Activated naive CD8-positive, alpha-beta T cell treated with anti-CD3 and anti-CD28 coated beads, Interleukin-2, amount 10 ng/mL, durations not matched to agents 7 days and 5 days (primary cell): ENCODE data around the gene CDC45. TPM values are rescaled to one million over a fixed set of nuclear protein-coding genes. Genes with fewer than 3 reads are reported as not detected.

Source experiments
- ATAC-seq: fragments of 150-1000 bp; cut with Tn5 transposase; one replicate; pipeline ENCODE4 v1.10.0; 2021; ENCODE audit warnings: low read depth, moderate library complexity
- POLR2A ChIA-PET: fragments of 350-600 bp; sonication (Branson Sonifier 250); formaldehyde crosslinking; loops from one replicate; lab custom pipeline; 2021; ENCODE audit warnings: antibody characterized with exemption; lab: Charles Lee
- DNase-seq: peaks from one replicate; pipeline ENCODE4 v3.0.0; 2021
- H3K27ac Mint-ChIP-seq: one replicate; pipeline ENCODE4 v1.8.0; 2022; ENCODE audit warnings: mild to moderate bottlenecking, mixed read lengths
- H3K27me3 Mint-ChIP-seq: one replicate; pipeline ENCODE4 v1.8.0; 2022; ENCODE audit warnings: mild to moderate bottlenecking, moderate library complexity, mixed read lengths
- H3K36me3 Mint-ChIP-seq: one replicate; pipeline ENCODE4 v1.8.0; 2021; ENCODE audit warnings: mild to moderate bottlenecking, mixed read lengths
- H3K4me1 Mint-ChIP-seq: one replicate; pipeline ENCODE4 v1.8.0; 2021; ENCODE audit warnings: mixed read lengths
- H3K4me3 Mint-ChIP-seq: one replicate; pipeline ENCODE4 v1.8.0; 2022; ENCODE audit warnings: mild to moderate bottlenecking, moderate library complexity, mixed read lengths
- H3K9me3 Mint-ChIP-seq: one replicate; pipeline ENCODE4 v1.8.0; 2021; ENCODE audit warnings: mixed read lengths
- total RNA-seq, 2 experiments: library from RNA; stranded (reverse); gene quantifications; one replicate each; pipeline ENCODE4 v1.2.3, GENCODE V29; 2021

Gene CDC45
- total RNA-seq, 2 experiments from 2014 or later: 54.2 to 56.1 TPM

GRCh38 chr22:19454156-19454555 is 25.6 kb upstream of the CDC45 start:
- Mint-ChIP-seq H3K27ac (no peak overlapping the region), H3K4me1 (peaks cover 6% of the 10 kb centered on the region), H3K36me3 (peaks cover 5% of the 10 kb centered on the region), H3K4me3 (no peak overlapping the region), H3K27me3 (no peaks in the 10 kb centered on the region), H3K9me3 (no peaks in the 10 kb centered on the region)
- POLR2A ChIA-PET: no interaction called here
- no peak for DNase-seq
- no peak for ATAC-seq

- H3K27ac Mint-ChIP-seq: no peak overlapping the region
- POLR2A ChIA-PET: no interaction called here
- DNase-seq (no peak), ATAC-seq (no peak)
- no peak overlapping the region for H3K4me3 Mint-ChIP-seq
- H3K27me3 Mint-ChIP-seq: no peaks in the 10 kb centered on the region
- H3K9me3 Mint-ChIP-seq: no peaks in the 10 kb centered on the region
- H3K36me3 Mint-ChIP-seq: peaks cover 5% of the 10 kb centered on the region
- peaks cover 6% of the 10 kb centered on the region for H3K4me1 Mint-ChIP-seq
Observed at GRCh38 chr22:19455033-19455432, 24.7 kb upstream of the CDC45 start.

DNA sequence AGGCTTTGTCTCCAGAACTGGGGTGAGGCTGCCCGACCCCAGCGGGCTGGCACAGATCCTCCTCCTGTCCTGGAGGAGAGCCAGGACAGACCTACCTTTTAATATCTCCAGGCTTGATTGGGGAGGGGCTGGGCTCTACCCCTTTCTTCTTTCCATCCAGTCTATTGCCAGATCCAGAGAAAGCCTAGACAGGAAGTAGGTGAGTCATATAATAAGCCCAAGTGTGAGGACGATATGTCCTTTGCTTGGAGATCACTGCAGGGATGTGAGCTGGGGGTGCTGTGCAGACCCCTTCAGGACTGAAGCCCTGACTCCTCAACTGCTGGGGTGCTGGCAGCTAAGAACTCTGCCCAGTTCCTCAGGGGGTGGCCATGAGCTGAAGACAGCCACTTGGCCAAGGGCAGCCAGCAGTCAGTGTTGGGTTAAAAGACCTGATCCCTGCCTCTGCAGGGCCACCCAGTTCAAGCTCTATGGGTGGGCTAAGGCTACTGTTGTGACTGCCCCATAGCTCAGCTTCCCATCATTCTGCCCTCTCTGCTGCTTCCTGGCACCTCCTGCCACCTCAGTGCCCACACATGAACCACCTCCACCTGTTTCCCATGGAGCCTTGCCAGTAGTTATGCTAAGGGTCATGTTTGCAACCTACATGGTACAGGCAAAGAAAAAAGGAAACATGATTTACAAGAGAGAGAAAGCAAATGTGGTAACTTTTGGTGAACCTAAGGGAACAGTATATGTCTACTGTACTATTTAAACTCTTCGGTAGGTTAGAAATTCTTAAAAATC is 23.9 kb upstream of the CDC45 start:
- peaks cover 7% of the 10 kb centered on the region for H3K36me3 Mint-ChIP-seq
- no peak for DNase-seq
- POLR2A ChIA-PET: no interaction called here
- H3K27me3 Mint-ChIP-seq: no peaks in the 10 kb centered on the region
- no peak overlapping the region for H3K4me3 Mint-ChIP-seq
- H3K9me3 Mint-ChIP-seq: no peaks in the 10 kb centered on the region
- H3K27ac Mint-ChIP-seq: no peak overlapping the region
- no peak for ATAC-seq
- H3K4me1 Mint-ChIP-seq: peaks cover 6% of the 10 kb centered on the region

GRCh38 chr22:19456541-19456940 is 23.2 kb upstream of the CDC45 start:
- H3K27ac Mint-ChIP-seq: no peak overlapping the region
- peaks cover 12% of the 10 kb centered on the region for H3K36me3 Mint-ChIP-seq
- POLR2A ChIA-PET: no interaction called here
- no peak overlapping the region for H3K4me3 Mint-ChIP-seq
- ATAC-seq: no peak
- peaks cover 6% of the 10 kb centered on the region for H3K4me1 Mint-ChIP-seq
- H3K9me3 Mint-ChIP-seq: no peaks in the 10 kb centered on the region
- DNase-seq: no peak
- H3K27me3 Mint-ChIP-seq: no peaks in the 10 kb centered on the region

- H3K27me3 Mint-ChIP-seq: no peaks in the 10 kb centered on the region
- no peaks in the 10 kb centered on the region for H3K9me3 Mint-ChIP-seq
- H3K4me1 Mint-ChIP-seq: peaks cover 4% of the 10 kb centered on the region
- ATAC-seq (no peak), DNase-seq (no peak)
- H3K27ac Mint-ChIP-seq: no peak overlapping the region
- POLR2A ChIA-PET: interaction anchor here (0.6 kb wide), 1 partner anchor 30 kb away, joined by 3 read pairs; no protein-coding TSS in a partner anchor
- peaks cover 15% of the 10 kb centered on the region for H3K36me3 Mint-ChIP-seq
- no peak overlapping the region for H3K4me3 Mint-ChIP-seq
Observed at GRCh38 chr22:19457828-19458428, 21.8 kb upstream of the CDC45 start.

- DNase-seq (no peak), ATAC-seq (no peak)
- H3K9me3 Mint-ChIP-seq: no peaks in the 10 kb centered on the region
- no peaks in the 10 kb centered on the region for H3K27me3 Mint-ChIP-seq
- peaks cover 4% of the 10 kb centered on the region for H3K4me1 Mint-ChIP-seq
- no peak overlapping the region for H3K27ac Mint-ChIP-seq
- peaks cover 17% of the 10 kb centered on the region for H3K36me3 Mint-ChIP-seq
- H3K4me3 Mint-ChIP-seq: no peak overlapping the region
- POLR2A ChIA-PET: no interaction called here
Observed at GRCh38 chr22:19460036-19460435, 19.7 kb upstream of the CDC45 start.

DNA sequence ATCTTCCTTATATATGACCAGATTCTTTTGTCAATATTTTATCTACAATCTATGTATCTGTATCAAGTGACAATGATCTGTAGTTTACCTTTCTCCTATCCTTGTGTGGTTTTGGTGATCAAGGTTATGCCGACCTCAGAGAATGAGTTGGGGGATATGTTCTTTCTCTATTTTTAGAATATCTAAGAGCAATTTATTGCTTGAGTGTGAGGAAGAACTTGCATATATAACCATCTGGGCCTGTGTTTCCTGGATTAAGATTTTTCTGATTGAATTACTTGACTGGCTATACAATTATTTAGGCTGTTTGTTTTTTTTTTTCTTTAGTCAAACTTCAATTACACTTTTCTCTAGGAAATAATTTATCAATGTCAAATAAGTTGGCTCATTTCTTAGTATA is 18.2 kb upstream of the CDC45 start:
- Mint-ChIP-seq H3K36me3 (peaks cover 16% of the 10 kb centered on the region), H3K27me3 (no peaks in the 10 kb centered on the region), H3K9me3 (no peaks in the 10 kb centered on the region), H3K4me3 (no peak overlapping the region), H3K4me1 (peaks cover 5% of the 10 kb centered on the region), H3K27ac (no peak overlapping the region)
- DNase-seq: no peak
- ATAC-seq: no peak
- POLR2A ChIA-PET: no interaction called here

- Mint-ChIP-seq H3K27ac (no peak overlapping the region), H3K27me3 (no peaks in the 10 kb centered on the region), H3K9me3 (no peaks in the 10 kb centered on the region), H3K4me1 (peaks cover 5% of the 10 kb centered on the region), H3K36me3 (peaks cover 16% of the 10 kb centered on the region), H3K4me3 (no peak overlapping the region)
- DNase-seq: no peak
- no peak for ATAC-seq
- POLR2A ChIA-PET: no interaction called here
Observed at GRCh38 chr22:19463008-19463407, 16.7 kb upstream of the CDC45 start.

- no peaks in the 10 kb centered on the region for H3K9me3 Mint-ChIP-seq
Observed at GRCh38 chr22:19463491-19464469, 15.9 kb upstream of the CDC45 start.

DNA sequence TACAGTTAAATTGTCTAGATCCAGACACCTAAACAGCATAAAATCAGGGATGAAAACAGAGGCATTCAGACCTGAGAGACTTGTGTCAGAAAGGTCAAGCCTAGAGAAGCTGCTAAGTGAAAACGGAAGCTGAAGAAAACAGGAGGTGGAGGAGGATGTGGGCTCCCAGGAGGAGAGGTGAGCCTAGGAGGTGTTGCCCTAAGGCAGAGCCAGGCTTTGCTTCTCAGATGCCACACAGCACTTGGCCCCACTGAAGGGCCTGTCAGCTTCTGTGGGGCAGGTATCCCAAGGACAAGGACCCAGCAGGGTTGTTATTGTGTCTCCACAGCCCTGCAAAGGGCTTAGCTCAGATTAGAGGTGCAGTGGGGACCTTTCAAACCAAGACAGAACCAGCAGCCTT is 15.2 kb upstream of the CDC45 start:
- H3K27me3 Mint-ChIP-seq: no peaks in the 10 kb centered on the region
- no peak overlapping the region for H3K4me3 Mint-ChIP-seq
- POLR2A ChIA-PET: interaction anchor here (0.8 kb wide), 1 partner anchor 30 kb away, joined by 3 read pairs; no protein-coding TSS in a partner anchor
- H3K4me1 Mint-ChIP-seq: peaks cover 5% of the 10 kb centered on the region
- peak; percentile 33 for ATAC-seq
- no peak overlapping the region for H3K27ac Mint-ChIP-seq
- no peak for DNase-seq
- no peaks in the 10 kb centered on the region for H3K9me3 Mint-ChIP-seq
- H3K36me3 Mint-ChIP-seq: peaks cover 16% of the 10 kb centered on the region

More at GRCh38 chr22:19463491-19464469, 15.9 kb upstream of the CDC45 start:
- POLR2A ChIA-PET: interaction anchor here (0.8 kb wide), 1 partner anchor 29 kb away, joined by 3 read pairs; no protein-coding TSS in a partner anchor
- no peak for ATAC-seq
- DNase-seq: no peak
- H3K4me3 Mint-ChIP-seq: no peak overlapping the region
- H3K36me3 Mint-ChIP-seq: peaks cover 16% of the 10 kb centered on the region
- H3K27me3 Mint-ChIP-seq: no peaks in the 10 kb centered on the region
- H3K4me1 Mint-ChIP-seq: peaks cover 5% of the 10 kb centered on the region
- no peak overlapping the region for H3K27ac Mint-ChIP-seq

DNA sequence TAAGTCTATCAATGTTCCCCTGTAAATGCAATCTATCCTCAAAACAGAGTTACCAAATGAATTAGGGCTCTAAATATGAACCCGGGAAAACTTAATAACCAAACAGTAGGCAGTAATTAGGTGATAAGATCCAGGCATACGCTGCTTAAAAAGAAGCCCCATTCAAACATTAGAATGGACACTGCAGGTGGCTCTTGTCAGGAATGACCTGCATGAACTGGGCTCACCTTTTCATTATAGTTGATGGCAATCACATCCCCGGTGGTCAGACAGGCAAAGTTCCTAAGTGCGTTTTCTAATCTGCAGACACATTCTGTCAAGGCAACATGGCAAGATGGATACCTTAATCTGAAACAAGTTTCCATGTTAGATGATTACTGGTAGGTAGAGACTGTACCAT is 14.7 kb upstream of the CDC45 start:
- Mint-ChIP-seq H3K36me3 (peaks cover 19% of the 10 kb centered on the region), H3K4me3 (no peak overlapping the region), H3K27ac (no peak overlapping the region), H3K4me1 (peaks cover 5% of the 10 kb centered on the region), H3K9me3 (no peaks in the 10 kb centered on the region), H3K27me3 (no peaks in the 10 kb centered on the region)
- DNase-seq: no peak
- POLR2A ChIA-PET: no interaction called here
- no peak for ATAC-seq

GRCh38 chr22:19466126-19466716 is 13.5 kb upstream of the CDC45 start:
- no peak overlapping the region for H3K4me3 Mint-ChIP-seq
- DNase-seq (no peak), ATAC-seq (no peak)
- H3K9me3 Mint-ChIP-seq: no peaks in the 10 kb centered on the region
- H3K27ac Mint-ChIP-seq: no peak overlapping the region
- POLR2A ChIA-PET: interaction anchor here (0.6 kb wide), 1 partner anchor 116 kb away, joined by 3 read pairs; no protein-coding TSS in a partner anchor
- H3K36me3 Mint-ChIP-seq: peaks cover 21% of the 10 kb centered on the region
- H3K4me1 Mint-ChIP-seq: peaks cover 5% of the 10 kb centered on the region
- no peaks in the 10 kb centered on the region for H3K27me3 Mint-ChIP-seq
